Measurements from ENCODE around the gene DBH.

The DBH gene

DNA sequence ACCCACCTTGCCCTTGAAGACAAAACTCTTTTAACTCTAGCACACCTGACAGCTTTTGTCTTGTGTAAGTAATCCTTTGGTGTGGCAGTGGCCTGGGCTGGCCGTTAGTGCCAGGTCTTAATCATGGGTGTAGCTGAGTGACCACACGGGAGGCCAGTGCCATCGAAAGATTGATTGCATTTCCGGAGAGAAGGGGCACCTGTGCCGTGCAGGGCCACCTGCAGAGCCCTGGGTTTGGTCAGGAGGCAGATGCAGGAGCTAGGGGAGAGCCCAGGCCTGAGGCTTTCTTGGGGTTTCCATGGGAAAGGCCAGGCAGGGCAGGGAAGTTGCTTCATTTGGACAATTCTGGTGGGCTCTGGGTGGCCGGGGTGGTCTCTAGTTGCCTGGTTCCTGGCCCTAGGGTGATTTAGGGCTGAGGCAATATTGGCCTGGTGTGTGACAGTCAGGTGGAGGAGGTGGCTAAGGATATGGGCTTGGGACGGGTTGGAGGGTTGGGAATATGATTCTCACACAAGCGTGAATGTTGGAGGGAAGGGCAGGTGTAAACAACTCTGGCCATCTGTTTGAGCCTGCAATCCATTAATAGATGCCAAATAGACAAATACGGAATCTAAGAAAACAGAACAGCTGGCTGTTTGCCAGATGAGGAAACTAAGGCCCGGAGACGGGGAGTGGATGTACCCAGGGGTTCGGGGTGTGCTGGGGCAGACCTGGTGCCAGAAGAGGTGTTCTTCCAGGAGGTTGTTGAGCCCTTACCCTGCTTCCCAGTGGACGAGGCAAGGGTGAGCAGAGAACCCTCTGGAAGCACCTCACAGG is 4.6 kb downstream of the DBH start:
- TF ChIP-seq POLR2AphosphoS5 (IDR thresholded peaks at IDR 0.05; ENCODE audit: borderline replicate concordance, low read depth, low read length), result no peak
- Histone ChIP-seq H3K9ac (ENCODE audit: insufficient read length) (no peak overlapping the region), H3K9me3 (ENCODE audit: low read depth, low read length) (no peaks in the 10 kb centered on the region), H3K4me3 (no peak overlapping the region), H3K36me3 (ENCODE audit: insufficient read depth, low read length) (no peaks in the 10 kb centered on the region), H3K27ac (no peak overlapping the region)
- DNase-seq (ENCODE audit: low read depth, low spot score), result no peak

DNA sequence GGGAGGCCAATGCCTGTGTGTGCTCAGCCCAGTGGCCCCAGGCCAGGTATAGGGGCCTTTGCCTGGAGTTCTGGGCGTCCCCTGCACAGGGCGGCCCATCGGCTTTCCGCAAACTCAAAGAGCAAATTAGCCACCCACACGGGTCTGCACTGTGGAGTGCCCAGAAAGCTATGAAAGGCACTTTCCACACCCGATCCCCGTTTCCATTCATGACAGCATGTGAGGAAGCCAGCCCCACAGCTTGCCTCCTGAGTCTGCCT is 5.2 kb downstream of the DBH start:
- TF ChIP-seq EZH2 (IDR thresholded peaks at IDR 0.05) (no peak), POLR2AphosphoS5 (IDR thresholded peaks at IDR 0.05; ENCODE audit: borderline replicate concordance, low read depth, low read length) (no peak), FOXP2 (optimal IDR thresholded peaks at IDR 0.05; ENCODE audit: control extremely low read depth, extremely low read length, insufficient read depth) (no peak)
- no peak overlapping the region for H3K4me3 ChIP-seq
- no peak overlapping the region for H3K27ac ChIP-seq
- no peak overlapping the region for H3K9ac ChIP-seq (ENCODE audit: insufficient read length)
- no peaks in the 10 kb centered on the region for H3K9me3 ChIP-seq (ENCODE audit: low read depth, low read length)
- no peak for DNase-seq (ENCODE audit: low read depth, low spot score)
- H3K36me3 ChIP-seq (ENCODE audit: insufficient read depth, low read length), result no peaks in the 10 kb centered on the region

DNA sequence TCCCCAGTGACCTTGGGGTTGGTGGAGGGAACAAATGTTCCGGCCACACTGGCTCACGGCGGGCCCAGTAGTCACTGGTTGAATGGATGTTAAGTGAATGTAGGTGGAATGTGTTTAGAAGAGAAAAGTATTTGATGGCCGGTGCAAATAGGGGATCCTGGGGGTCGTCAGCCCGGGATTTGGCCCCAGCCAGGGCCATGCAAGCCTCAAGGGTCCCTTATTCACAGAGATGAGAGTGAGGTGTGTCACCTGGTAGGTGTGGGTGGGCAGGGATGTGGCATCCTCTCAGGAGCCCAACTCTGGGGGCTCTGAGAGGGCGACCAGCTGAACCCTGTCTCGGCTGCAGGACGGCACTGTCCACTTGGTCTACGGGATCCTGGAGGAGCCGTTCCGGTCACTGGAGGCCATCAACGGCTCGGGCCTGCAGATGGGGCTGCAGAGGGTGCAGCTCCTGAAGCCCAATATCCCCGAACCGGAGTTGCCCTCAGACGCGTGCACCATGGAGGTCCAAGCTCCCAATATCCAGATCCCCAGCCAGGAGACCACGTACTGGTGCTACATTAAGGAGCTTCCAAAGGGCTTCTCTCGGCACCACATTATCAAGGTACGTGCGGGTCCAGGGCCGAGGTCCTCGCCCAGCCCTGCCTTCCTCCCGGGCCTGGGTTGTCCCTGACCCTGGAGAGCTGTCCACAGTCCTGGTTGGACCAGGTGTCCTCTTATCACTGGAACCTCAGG is 5.9 kb downstream of the DBH start:
- TF ChIP-seq POLR2AphosphoS5 (IDR thresholded peaks at IDR 0.05; ENCODE audit: borderline replicate concordance, low read depth, low read length) (no peak), EZH2 (IDR thresholded peaks at IDR 0.05) (no peak), FOXP2 (optimal IDR thresholded peaks at IDR 0.05; ENCODE audit: control extremely low read depth, extremely low read length, insufficient read depth) (no peak)
- Histone ChIP-seq H3K27ac (no peak overlapping the region), H3K9ac (ENCODE audit: insufficient read length) (no peak overlapping the region)

DNA sequence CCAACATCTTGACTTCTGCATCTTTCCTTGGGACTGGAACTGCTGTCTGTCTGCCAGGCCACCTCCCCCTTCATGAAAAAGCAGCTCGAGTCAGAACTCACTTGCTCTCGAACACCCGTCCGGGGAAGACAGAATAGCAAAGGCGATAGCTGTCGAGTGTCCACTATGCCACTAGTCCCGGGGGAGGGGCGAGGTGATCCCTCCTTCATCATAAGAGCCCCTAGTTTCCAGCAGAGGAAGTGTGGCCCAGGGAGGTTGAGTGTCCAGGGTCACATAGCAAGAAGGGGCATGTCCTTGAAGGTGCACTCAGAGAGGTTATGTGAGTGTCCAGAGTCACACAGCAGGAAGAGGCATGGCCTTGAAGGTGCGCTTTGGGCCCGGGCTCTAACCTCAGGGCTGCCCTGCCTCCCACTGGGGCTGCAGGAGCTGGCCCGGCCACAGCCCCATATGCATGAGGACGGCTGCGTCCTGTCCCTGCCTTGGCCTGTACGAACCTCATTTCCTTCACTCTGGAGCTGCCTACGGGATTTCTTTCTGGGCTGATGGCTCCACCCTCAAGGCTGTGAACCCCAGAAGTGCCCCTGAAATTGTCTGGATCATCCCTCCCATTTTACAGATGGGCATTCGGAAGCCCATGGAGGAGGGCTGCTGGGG is 6.7 kb downstream of the DBH start:
- no peaks in the 10 kb centered on the region for H3K9me3 ChIP-seq (ENCODE audit: low read depth, low read length)
- DNase-seq (ENCODE audit: low read depth, low spot score), result no peak
- H3K27ac ChIP-seq, result no peak overlapping the region
- H3K36me3 ChIP-seq (ENCODE audit: insufficient read depth, low read length), result no peaks in the 10 kb centered on the region
- TF ChIP-seq POLR2AphosphoS5 (IDR thresholded peaks at IDR 0.05; ENCODE audit: borderline replicate concordance, low read depth, low read length) (no peak), EZH2 (IDR thresholded peaks at IDR 0.05) (no peak), FOXP2 (optimal IDR thresholded peaks at IDR 0.05; ENCODE audit: control extremely low read depth, extremely low read length, insufficient read depth) (no peak)
- H3K4me3 ChIP-seq, result no peak overlapping the region
- no peak overlapping the region for H3K9ac ChIP-seq (ENCODE audit: insufficient read length)

More for the DNA sequence above, 5.9 kb downstream of the DBH start:
- H3K9me3 ChIP-seq (ENCODE audit: low read depth, low read length), result no peaks in the 10 kb centered on the region
- no peaks in the 10 kb centered on the region for H3K36me3 ChIP-seq (ENCODE audit: insufficient read depth, low read length)
- DNase-seq (ENCODE audit: low read depth, low spot score), result no peak
- H3K4me3 ChIP-seq, result no peak overlapping the region

DNA sequence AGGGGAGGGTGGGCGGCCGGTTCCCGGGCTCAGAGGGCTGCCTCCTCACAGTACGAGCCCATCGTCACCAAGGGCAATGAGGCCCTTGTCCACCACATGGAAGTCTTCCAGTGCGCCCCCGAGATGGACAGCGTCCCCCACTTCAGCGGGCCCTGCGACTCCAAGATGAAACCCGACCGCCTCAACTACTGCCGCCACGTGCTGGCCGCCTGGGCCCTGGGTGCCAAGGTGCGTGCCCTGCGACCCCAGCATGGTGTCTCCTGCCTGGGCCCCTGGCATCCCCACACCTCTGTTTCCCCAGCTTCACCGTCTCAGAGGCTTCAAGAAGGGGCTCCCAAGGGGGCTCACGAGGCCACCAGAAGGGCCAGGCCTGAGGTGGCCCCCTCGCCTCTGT is 7.2 kb downstream of the DBH start:
- no peaks in the 10 kb centered on the region for H3K9me3 ChIP-seq (ENCODE audit: low read depth, low read length)
- TF ChIP-seq EZH2 (IDR thresholded peaks at IDR 0.05), result no peak
- TF ChIP-seq FOXP2 (optimal IDR thresholded peaks at IDR 0.05; ENCODE audit: control extremely low read depth, extremely low read length, insufficient read depth), result no peak
- no peak for TF ChIP-seq POLR2AphosphoS5 (IDR thresholded peaks at IDR 0.05; ENCODE audit: borderline replicate concordance, low read depth, low read length)
- no peak overlapping the region for H3K4me3 ChIP-seq
- no peaks in the 10 kb centered on the region for H3K36me3 ChIP-seq (ENCODE audit: insufficient read depth, low read length)
- H3K27ac ChIP-seq, result no peak overlapping the region
- no peak for DNase-seq (ENCODE audit: low read depth, low spot score)
- no peak overlapping the region for H3K9ac ChIP-seq (ENCODE audit: insufficient read length)

DNA sequence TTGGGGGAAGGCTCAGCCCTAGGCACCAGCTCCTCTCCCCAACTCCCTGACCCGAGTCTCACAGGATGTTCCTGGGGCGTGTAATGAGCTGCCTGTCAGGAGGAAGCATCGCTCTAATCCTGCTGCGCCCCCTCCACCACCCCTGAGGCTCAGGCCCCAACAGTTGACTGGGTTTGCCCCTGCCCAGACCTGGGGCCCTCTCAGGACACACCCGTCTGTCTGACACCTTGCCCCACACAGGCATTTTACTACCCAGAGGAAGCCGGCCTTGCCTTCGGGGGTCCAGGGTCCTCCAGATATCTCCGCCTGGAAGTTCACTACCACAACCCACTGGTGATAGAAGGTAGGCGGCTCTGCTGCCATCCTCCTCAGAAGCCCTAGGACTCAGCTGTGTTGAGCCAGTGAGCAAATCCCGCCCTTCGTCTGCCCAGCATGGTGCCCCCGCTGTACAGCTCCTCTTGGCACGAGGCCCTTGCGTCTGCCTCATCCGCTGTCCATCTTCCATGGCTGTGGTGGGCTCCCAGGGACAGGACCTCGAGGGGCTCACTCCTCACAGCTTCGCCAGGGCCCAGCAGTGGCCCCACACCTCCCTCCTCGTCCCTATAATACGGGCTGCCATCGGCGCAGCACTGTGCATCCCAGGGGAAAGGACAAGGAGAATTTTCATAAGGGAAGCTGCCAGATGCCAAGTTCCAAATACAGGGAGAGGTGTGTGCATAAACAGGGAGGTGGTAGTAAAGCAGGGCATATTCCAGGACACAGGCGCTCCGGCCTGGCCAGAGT is 8.0 kb downstream of the DBH start:
- Histone ChIP-seq H3K9me3 (ENCODE audit: low read depth, low read length) (no peaks in the 10 kb centered on the region), H3K4me3 (no peak overlapping the region), H3K36me3 (ENCODE audit: insufficient read depth, low read length) (no peaks in the 10 kb centered on the region), H3K27ac (no peak overlapping the region), H3K9ac (ENCODE audit: insufficient read length) (no peak overlapping the region)
- TF ChIP-seq EZH2 (IDR thresholded peaks at IDR 0.05) (no peak), POLR2AphosphoS5 (IDR thresholded peaks at IDR 0.05; ENCODE audit: borderline replicate concordance, low read depth, low read length) (no peak), FOXP2 (optimal IDR thresholded peaks at IDR 0.05; ENCODE audit: control extremely low read depth, extremely low read length, insufficient read depth) (no peak)
- DNase-seq (ENCODE audit: low read depth, low spot score), result no peak

DNA sequence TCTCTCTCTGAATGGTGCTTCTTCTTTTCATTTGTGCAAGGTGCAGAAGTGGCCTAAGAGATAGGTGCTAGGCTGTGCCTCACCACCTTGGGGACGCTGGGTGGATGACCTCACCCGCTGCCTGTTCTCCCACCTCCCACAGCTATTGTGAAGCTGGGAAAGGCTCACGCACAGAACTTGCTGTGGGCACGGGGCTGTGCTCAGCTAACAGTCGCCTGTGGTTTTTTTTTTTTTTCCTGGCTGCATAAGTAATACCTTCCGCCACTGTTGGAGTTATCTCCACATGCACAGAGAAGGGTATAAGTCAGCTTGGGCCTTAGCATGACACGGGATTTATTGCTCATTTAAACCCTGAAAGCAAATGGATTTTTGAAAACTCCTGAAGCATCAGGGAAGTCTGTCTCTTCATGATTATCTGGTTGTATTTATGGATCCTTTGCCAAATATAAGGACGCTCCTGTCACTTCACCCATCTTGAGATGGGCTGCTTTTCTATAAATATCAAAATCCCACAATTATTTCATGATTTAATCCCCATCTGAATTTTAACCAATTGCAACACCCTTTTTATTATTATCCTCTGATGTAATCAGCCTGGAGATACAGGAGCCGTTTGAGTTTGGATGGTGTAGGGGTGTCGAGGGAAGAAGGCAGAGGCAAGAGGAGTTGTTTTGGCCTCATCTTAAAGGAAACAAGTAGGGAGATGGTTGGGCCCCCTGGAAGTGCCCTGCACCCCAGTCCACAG is 9.0 kb downstream of the DBH start:
- Histone ChIP-seq H3K27ac (no peak overlapping the region), H3K4me3 (no peak overlapping the region), H3K36me3 (ENCODE audit: insufficient read depth, low read length) (no peaks in the 10 kb centered on the region), H3K9me3 (ENCODE audit: low read depth, low read length) (no peaks in the 10 kb centered on the region), H3K9ac (ENCODE audit: insufficient read length) (no peak overlapping the region)
- TF ChIP-seq EZH2 (IDR thresholded peaks at IDR 0.05) (no peak), POLR2AphosphoS5 (IDR thresholded peaks at IDR 0.05; ENCODE audit: borderline replicate concordance, low read depth, low read length) (no peak)
- no peak for DNase-seq (ENCODE audit: low read depth, low spot score)

Data from SK-N-MC (cell line).